HEK293 (cell line): ENCODE results near the gene HSPA4L.

Experiments
- CTCF ChIP-seq: fragments of 450-650 bp; formaldehyde crosslinking; IDR thresholded peaks from 2 replicates; pipeline ENCODE4 v1.5.1; 2016; ENCODE audit warnings: missing biosample characterization, missing genetic modification characterization
- EGR2 ChIP-seq: fragments of 450-650 bp; formaldehyde crosslinking; IDR thresholded peaks from 2 replicates; pipeline ENCODE4 v1.5.1; 2016; ENCODE audit warnings: low read depth, missing biosample characterization, missing genetic modification characterization
- GLI4 ChIP-seq: fragments of 450-650 bp; formaldehyde crosslinking; IDR thresholded peaks from 2 replicates; pipeline ENCODE4 v1.5.1; 2016; ENCODE audit warnings: missing biosample characterization, missing genetic modification characterization
- HOXA7 ChIP-seq: sonication (generic); formaldehyde crosslinking; IDR thresholded peaks from 2 replicates; pipeline ENCODE4 v1.8.1; 2022; ENCODE audit warnings: missing genetic modification reagents, borderline replicate concordance
- MYNN ChIP-seq: fragments of 450-650 bp; formaldehyde crosslinking; IDR thresholded peaks from 2 replicates; pipeline ENCODE4 v1.5.1; 2016; ENCODE audit warnings: missing biosample characterization, missing genetic modification characterization, borderline replicate concordance
- SP3 ChIP-seq: fragments of 450-650 bp; formaldehyde crosslinking; IDR thresholded peaks from 2 replicates; pipeline ENCODE4 v1.5.1; 2016; ENCODE audit warnings: missing biosample characterization, missing genetic modification characterization
- YY1 ChIP-seq: fragments of 450-650 bp; formaldehyde crosslinking; IDR thresholded peaks from 2 replicates; pipeline ENCODE4 v1.5.1; 2018; ENCODE audit warnings: missing biosample characterization, missing genetic modification characterization
- ZNF654 ChIP-seq: fragments of 450-650 bp; formaldehyde crosslinking; IDR thresholded peaks from 2 replicates; pipeline ENCODE4 v1.5.1; 2016; ENCODE audit warnings: low read depth, missing biosample characterization, missing genetic modification characterization
- ZNF768 ChIP-seq: fragments of 450-650 bp; formaldehyde crosslinking; IDR thresholded peaks from 2 replicates; pipeline ENCODE4 v1.5.1; 2018; ENCODE audit warnings: missing biosample characterization, mild to moderate bottlenecking, missing genetic modification characterization
- ZNF785 ChIP-seq: fragments of 450-650 bp; formaldehyde crosslinking; IDR thresholded peaks from 2 replicates; pipeline ENCODE4 v1.5.1; 2016; ENCODE audit warnings: missing biosample characterization, missing genetic modification characterization

DNA sequence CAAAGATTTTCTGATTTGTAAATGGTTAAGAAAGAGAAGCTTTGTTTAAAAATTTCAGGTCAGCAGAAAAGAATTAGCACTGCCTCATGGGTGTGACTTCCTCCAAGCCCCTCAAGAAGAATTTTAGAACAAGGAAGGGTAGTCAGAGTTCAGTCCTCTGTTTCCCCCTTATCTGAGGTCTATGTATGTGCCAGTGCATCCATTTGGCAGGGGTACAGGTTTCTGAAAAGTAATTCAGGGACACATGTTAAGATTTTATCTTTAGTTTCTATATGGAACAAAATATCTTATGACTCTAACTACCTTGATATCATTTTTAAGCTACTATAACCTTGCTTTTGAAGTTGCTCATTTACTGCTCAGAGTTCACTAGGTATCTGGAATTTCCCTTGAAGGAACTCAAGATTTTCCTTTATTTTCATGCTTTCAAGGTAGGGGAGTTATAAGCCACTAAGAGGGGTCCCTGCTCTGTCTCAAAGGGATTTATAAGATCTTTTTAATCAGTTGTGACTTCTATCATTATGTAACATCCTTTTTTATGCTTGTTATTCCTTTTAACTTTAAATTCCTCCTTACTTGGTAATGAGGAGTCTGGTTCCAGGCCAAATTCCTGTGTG lies 74.2 kb downstream of the HSPA4L start:
- no peak for TF ChIP-seq MYNN (tag by site-specific recombination)
- TF ChIP-seq YY1 (tag by site-specific recombination), result no peak
- TF ChIP-seq EGR2 (tag by site-specific recombination), result no peak
- no peak for TF ChIP-seq ZNF654 (tag by site-specific recombination)
- TF ChIP-seq CTCF, result no peak
- no peak for TF ChIP-seq GLI4 (tag by site-specific recombination)
- TF ChIP-seq HOXA7, result no peak
- TF ChIP-seq ZNF785 (tag by site-specific recombination), result no peak
- TF ChIP-seq SP3 (tag by site-specific recombination), result no peak
- TF ChIP-seq ZNF768 (tag by site-specific recombination), result no peak
